ENCODE results near the gene ANKRD42.
"Not testable (repeated sequence)": the region's sequence is repeated elsewhere in the genome, so short reads cannot be mapped to it uniquely, and the experiment has no call there.

The ANKRD42 gene

DNA sequence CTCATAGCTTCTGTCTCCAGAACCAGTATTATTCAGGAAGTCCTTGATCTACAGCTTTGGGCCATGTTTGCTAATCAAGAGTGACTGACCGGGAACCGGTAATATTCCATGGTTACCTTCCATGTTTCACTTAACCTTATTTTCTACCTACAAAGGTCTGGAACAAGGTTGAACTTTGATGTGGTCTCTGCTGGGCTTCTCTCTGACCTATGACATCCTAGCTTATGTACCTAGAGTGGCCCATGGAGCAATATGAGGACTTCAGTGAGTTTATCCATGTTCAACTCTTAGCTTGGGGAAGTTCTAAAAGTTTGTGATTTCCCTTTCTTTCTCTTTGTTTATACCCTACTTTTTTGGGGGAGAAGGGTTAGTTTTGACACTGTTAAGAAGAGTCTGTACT, 59.4 kb downstream of the ANKRD42 start:
- no peak for DNase-seq (ENCODE audit: low read depth)
- no peak overlapping the region for H3K4me3 ChIP-seq (ENCODE audit: low read depth, low read length)
- TF ChIP-seq, protein P1, sequence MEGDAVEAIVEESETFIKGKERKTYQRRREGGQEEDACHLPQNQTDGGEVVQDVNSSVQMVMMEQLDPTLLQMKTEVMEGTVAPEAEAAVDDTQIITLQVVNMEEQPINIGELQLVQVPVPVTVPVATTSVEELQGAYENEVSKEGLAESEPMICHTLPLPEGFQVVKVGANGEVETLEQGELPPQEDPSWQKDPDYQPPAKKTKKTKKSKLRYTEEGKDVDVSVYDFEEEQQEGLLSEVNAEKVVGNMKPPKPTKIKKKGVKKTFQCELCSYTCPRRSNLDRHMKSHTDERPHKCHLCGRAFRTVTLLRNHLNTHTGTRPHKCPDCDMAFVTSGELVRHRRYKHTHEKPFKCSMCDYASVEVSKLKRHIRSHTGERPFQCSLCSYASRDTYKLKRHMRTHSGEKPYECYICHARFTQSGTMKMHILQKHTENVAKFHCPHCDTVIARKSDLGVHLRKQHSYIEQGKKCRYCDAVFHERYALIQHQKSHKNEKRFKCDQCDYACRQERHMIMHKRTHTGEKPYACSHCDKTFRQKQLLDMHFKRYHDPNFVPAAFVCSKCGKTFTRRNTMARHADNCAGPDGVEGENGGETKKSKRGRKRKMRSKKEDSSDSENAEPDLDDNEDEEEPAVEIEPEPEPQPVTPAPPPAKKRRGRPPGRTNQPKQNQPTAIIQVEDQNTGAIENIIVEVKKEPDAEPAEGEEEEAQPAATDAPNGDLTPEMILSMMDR (conservative IDR thresholded peaks at IDR 0.05; ENCODE audit: low read depth, low read length) = no peak

DNA sequence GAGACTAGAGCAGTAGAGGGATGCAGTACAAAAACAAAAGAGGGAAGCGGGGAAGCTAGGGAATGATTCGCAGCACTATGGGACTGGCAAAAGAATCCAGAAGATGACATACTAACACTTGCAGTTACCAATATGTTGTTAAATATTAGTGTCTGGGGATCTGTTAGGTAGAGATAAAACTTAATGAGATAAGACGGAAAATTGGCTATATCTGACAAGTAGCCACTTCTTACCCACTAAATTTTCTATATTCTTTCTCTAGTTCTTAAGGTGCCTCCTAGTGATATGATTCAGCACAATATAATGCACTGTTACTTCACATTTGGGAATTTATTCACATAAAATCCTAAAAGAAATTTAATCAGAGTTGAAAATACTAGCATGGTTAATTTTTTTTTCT, 61.9 kb downstream of the ANKRD42 start:
- DNase-seq (ENCODE audit: low read depth) = no peak
- no peak overlapping the region for H3K4me3 ChIP-seq (ENCODE audit: low read depth, low read length)
- TF ChIP-seq, protein P1 (conservative IDR thresholded peaks at IDR 0.05; ENCODE audit: low read depth, low read length) = no peak

DNA sequence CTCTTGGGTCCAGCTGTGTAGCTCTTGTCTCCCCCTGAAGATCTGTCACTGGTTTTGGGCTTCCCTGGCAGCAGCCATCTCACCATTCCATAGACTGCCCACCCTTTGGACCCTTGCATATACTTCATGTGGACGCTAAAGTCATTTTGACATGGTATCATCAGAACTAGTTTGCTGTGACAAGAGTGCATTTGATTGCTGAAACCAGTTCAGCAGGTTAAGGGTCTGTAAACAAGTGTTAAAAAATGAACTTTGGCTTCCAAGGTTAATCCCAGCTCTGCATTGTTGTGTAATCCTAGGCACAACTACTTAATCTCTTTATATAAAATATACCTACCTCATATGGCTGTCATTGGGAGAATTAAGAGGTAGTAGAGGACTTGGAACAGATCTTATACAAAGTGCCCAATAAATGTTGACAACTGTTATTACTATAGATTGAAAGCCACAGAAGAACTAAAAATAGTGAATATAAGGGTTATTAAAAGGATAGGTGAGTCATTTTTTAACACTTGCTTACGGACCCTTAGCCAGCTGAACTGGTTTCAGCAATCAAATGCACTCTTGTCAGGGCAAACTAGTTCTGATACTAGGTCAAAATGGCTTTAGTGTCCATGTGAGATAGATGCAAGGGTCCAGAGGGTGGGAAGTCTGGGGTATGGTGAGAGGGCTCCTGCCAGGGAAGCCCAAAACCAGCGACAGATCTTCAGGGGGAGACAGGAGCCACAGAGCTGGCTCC, 63.3 kb downstream of the ANKRD42 start:
- no peak for DNase-seq (ENCODE audit: low read depth)
- H3K4me3 ChIP-seq (ENCODE audit: low read depth, low read length) = no peak overlapping the region
- TF ChIP-seq, protein P1 (conservative IDR thresholded peaks at IDR 0.05; ENCODE audit: low read depth, low read length) = no peak

DNA sequence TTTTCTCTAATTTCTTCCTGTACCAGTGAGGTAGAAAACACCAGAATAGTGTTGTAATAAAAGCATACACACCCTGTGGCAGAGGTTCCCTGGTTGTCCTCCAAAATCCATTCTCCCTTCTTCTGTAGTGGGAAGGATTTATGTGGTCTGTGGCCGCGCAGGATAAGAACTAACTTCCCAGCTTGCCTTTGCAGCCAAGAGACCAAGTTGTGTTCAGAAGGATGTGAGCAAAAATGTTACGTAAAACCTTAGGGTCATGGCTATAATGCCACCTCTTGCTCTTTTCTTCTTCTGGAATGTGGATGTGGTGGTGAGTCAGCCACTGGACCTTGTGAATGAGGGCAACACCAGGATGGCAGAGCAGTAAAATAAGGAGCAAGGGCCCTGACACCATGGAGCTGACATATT, 64.3 kb downstream of the ANKRD42 start:
- TF ChIP-seq, protein P1 (conservative IDR thresholded peaks at IDR 0.05; ENCODE audit: low read depth, low read length) = no peak
- DNase-seq (ENCODE audit: low read depth) = peak; percentile 94
- H3K4me3 ChIP-seq (ENCODE audit: low read depth, low read length) = no peak overlapping the region

DNA sequence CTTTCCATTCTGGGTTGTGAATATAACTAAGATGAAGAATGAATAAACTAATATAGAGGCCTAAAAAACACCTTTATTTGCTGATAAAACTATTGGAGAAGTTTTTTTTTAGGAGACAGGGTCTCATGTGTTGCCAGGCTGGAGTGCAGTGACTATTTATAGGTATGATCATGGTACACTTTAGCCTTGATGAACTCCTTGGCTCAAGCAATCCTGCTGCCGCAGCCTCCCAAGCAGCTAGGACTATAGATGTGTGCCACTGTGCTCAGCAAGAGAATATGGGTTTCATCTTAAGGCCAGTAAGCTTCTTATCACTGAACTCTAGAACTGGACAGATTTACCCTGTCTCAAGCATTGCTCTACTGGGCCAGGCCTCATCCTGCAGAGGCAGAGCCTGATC, 66.0 kb downstream of the ANKRD42 start:
- TF ChIP-seq, protein P1 (conservative IDR thresholded peaks at IDR 0.05; ENCODE audit: low read depth, low read length) = no peak
- no peak for DNase-seq (ENCODE audit: low read depth)
- H3K4me3 ChIP-seq (ENCODE audit: low read depth, low read length) = no peak overlapping the region

DNA sequence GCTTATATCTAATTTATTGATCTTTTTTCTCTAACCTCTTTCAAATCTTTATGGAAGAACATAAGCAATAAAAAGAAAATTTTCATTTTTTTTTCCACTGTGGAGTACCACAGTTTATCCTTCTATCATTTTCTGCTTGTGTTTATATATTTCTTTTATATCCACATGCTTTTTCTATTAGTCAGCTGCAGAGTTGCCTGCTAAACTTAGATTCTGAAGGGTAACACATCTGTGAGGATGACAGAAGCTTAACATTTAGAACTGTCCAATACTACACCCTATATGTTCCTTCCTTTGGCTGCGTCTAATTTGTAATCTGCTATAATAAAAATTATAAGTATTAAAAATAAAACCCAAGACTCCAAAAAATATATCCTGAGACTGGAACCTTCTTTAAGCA, 71.8 kb downstream of the ANKRD42 start:
- no peak overlapping the region for H3K4me3 ChIP-seq (ENCODE audit: low read depth, low read length)
- TF ChIP-seq, protein P1 (conservative IDR thresholded peaks at IDR 0.05; ENCODE audit: low read depth, low read length) = no peak
- peak; percentile 33 for DNase-seq (ENCODE audit: low read depth)

DNA sequence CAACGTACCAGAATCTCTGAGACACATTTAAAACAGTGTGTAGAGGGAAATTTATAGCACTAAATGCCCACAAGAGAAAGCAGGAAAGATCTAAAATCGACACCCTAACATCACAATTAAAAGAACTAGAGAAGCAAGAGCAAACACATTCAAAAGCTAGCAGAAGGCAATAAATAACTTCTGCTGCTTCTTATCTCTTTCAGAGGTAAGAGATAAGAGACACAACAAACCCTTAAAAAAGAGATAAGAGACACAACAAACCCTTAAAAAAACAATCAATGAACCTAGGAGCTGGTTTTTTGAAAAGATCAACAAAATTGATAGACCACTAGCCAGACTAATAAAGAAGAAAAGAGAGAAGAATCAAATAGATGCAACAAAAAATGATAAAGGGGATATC, 75.6 kb downstream of the ANKRD42 start:
- not testable (repeated sequence) for DNase-seq (ENCODE audit: low read depth); H3K4me3 ChIP-seq (ENCODE audit: low read depth, low read length)

DNA sequence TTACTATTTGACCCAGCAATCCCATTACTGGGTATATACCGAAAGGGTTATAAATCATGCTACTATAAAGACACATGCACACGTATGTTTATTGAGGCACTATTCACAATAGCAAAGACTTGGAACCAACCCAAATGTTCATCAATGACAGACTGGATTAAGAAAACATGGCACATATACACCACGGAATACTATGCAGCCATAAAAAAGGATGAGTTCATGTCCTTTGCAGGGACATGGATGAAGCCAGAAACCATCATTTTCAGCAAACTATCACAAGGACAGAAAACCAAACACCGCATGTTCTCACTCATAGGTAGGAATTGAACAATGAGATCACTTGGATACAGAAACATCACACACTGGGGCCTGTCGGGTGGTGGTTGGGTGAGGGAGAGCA, 78.2 kb downstream of the ANKRD42 start:
- not testable (repeated sequence) for H3K4me3 ChIP-seq (ENCODE audit: low read depth, low read length); DNase-seq (ENCODE audit: low read depth)
